HUES64 (cell line): ENCODE data around the gene NXF3. TPM values are rescaled to one million over a fixed set of nuclear protein-coding genes. Genes with fewer than 3 reads are reported as not detected.
"Not testable (repeated sequence)": the region's sequence is repeated elsewhere in the genome, so short reads cannot be mapped to it uniquely, and the experiment has no call there.

Experiments
- H3K27ac ChIP-seq: 2 replicates; pipeline ENCODE4 v1.7.0; 2013; ENCODE audit warnings: low read depth, low read length, inconsistent platforms
- H3K27me3 ChIP-seq: 2 replicates; pipeline ENCODE4 v1.6.1; 2013; ENCODE audit warnings: mild to moderate bottlenecking, low read length; ENCODE audit not compliant: insufficient read depth
- H3K36me3 ChIP-seq: 2 replicates; pipeline ENCODE4 v1.6.1; 2013; ENCODE audit warnings: mild to moderate bottlenecking, low read length; ENCODE audit not compliant: insufficient read depth
- H3K4me1 ChIP-seq: 2 replicates; pipeline ENCODE4 v1.6.1; 2013; ENCODE audit warnings: mild to moderate bottlenecking, low read length, moderate library complexity; ENCODE audit not compliant: insufficient read depth
- H3K4me3 ChIP-seq: 2 replicates; pipeline ENCODE4 v1.5.1; 2013; ENCODE audit warnings: mild to moderate bottlenecking, low read length, moderate library complexity
- H3K9ac ChIP-seq: 2 replicates; pipeline ENCODE4 v1.6.1; 2013; ENCODE audit warnings: mild to moderate bottlenecking, low read depth, low read length
- H3K9me3 ChIP-seq: 2 replicates; pipeline ENCODE4 v1.6.1; 2013; ENCODE audit warnings: low read depth, low read length; ENCODE audit not compliant: insufficient read depth
- WGBS: fragments of 150-250, 120-280 bp; methylation state at CpG from one replicate; pipeline ENCODE4 v1.1.7; 2013; ENCODE audit warnings: missing lambda C conversion rate; 5-methylcytosine and 5-hydroxymethylcytosine counted together
- polyA plus RNA-seq, 2 experiments: library from polyadenylated mRNA; stranded (reverse); fragments of 50-300 nt; gene quantifications; one replicate each; pipeline ENCODE4 v1.2.3, GENCODE V29; 2013

NXF3 gene
- not detected for polyA plus RNA-seq (2013, experiment 1 of 2)
- polyA plus RNA-seq (2013, experiment 2 of 2): not detected

- no peak within 1 kb of the TSS for H3K27ac ChIP-seq
- H3K4me1 ChIP-seq: no peaks in the 10 kb centered on the region
- no peak within 1 kb of the TSS for H3K9ac ChIP-seq
- 93% methylated on average over 3 of the region's 5 CpGs for WGBS
- no peaks in the 10 kb centered on the region for H3K9me3 ChIP-seq
- no peak within 1 kb of the TSS for H3K4me3 ChIP-seq
- no peaks in the 10 kb centered on the region for H3K27me3 ChIP-seq
- no peaks in the 10 kb centered on the region for H3K36me3 ChIP-seq
Observed at GRCh38 chrX:103092942-103093341, at the start of gene NXF3. NXF3 (minus strand) TSS chrX:103093143; CDS start chrX:103093023, 120 bp downstream.

GRCh38 chrX:103136528-103136927 is 43.6 kb upstream of the NXF3 start:
- WGBS: no CpG with 5 or more reads among the region's 2 CpGs

GRCh38 chrX:103124284-103124683 is 31.3 kb upstream of the NXF3 start:
- Histone ChIP-seq H3K4me3 (no peak overlapping the region), H3K9me3 (no peaks in the 10 kb centered on the region), H3K27ac (no peak overlapping the region), H3K36me3 (no peaks in the 10 kb centered on the region), H3K27me3 (no peaks in the 10 kb centered on the region), H3K9ac (no peak overlapping the region), H3K4me1 (no peaks in the 10 kb centered on the region)

More at GRCh38 chrX:103136528-103136927, 43.6 kb upstream of the NXF3 start:
- H3K27ac ChIP-seq, H3K9ac ChIP-seq, H3K36me3 ChIP-seq, H3K4me1 ChIP-seq, H3K9me3 ChIP-seq, H3K27me3 ChIP-seq, H3K4me3 ChIP-seq: not testable (repeated sequence)

- no peaks in the 10 kb centered on the region for H3K4me1 ChIP-seq
- no peaks in the 10 kb centered on the region for H3K27me3 ChIP-seq
- H3K9me3 ChIP-seq: no peaks in the 10 kb centered on the region
- no peak overlapping the region for H3K4me3 ChIP-seq
- no peak overlapping the region for H3K27ac ChIP-seq
- no peaks in the 10 kb centered on the region for H3K36me3 ChIP-seq
- 95% methylated on average over 4 of the region's 5 CpGs for WGBS
- no peak overlapping the region for H3K9ac ChIP-seq
Observed at GRCh38 chrX:103120748-103121147, 27.8 kb upstream of the NXF3 start.

- not testable (repeated sequence) for H3K27ac ChIP-seq, H3K27me3 ChIP-seq, H3K9me3 ChIP-seq, H3K9ac ChIP-seq, H3K4me1 ChIP-seq, H3K36me3 ChIP-seq, H3K4me3 ChIP-seq
- WGBS: 97% methylated on average over 13 of the region's 14 CpGs
Observed at GRCh38 chrX:103116970-103117369, 24.0 kb upstream of the NXF3 start.

GRCh38 chrX:103109497-103109896 is 16.6 kb upstream of the NXF3 start:
- not testable (repeated sequence) for H3K4me3 ChIP-seq, H3K36me3 ChIP-seq, H3K9ac ChIP-seq, H3K4me1 ChIP-seq, H3K27ac ChIP-seq, H3K9me3 ChIP-seq, H3K27me3 ChIP-seq
- WGBS: 97% methylated on average over 4 of the region's 6 CpGs

GRCh38 chrX:103107836-103108235 is 14.9 kb upstream of the NXF3 start:
- no peaks in the 10 kb centered on the region for H3K4me1 ChIP-seq
- no peak overlapping the region for H3K4me3 ChIP-seq
- no peak overlapping the region for H3K9ac ChIP-seq
- H3K9me3 ChIP-seq: no peaks in the 10 kb centered on the region
- no peaks in the 10 kb centered on the region for H3K27me3 ChIP-seq
- H3K36me3 ChIP-seq: no peaks in the 10 kb centered on the region
- 98% methylated on average over 4 of the region's 4 CpGs for WGBS
- H3K27ac ChIP-seq: no peak overlapping the region

- not testable (repeated sequence) for H3K36me3 ChIP-seq, H3K4me1 ChIP-seq, H3K27ac ChIP-seq, H3K9me3 ChIP-seq, H3K27me3 ChIP-seq, H3K4me3 ChIP-seq, H3K9ac ChIP-seq
- 95% methylated on average over 21 of the region's 21 CpGs for WGBS
Observed at GRCh38 chrX:103107227-103107737, 14.3 kb upstream of the NXF3 start.

GRCh38 chrX:103104370-103104769 is 11.4 kb upstream of the NXF3 start:
- H3K9ac ChIP-seq, H3K4me1 ChIP-seq, H3K27me3 ChIP-seq, H3K27ac ChIP-seq, H3K9me3 ChIP-seq, H3K36me3 ChIP-seq, H3K4me3 ChIP-seq: not testable (repeated sequence)
- WGBS: 95% methylated on average over 15 of the region's 26 CpGs

- WGBS: no CpG with 5 or more reads among the region's 2 CpGs
- not testable (repeated sequence) for H3K27ac ChIP-seq, H3K9me3 ChIP-seq, H3K9ac ChIP-seq, H3K4me1 ChIP-seq, H3K36me3 ChIP-seq, H3K27me3 ChIP-seq, H3K4me3 ChIP-seq
Observed at GRCh38 chrX:103103866-103104265, 10.9 kb upstream of the NXF3 start.

- Histone ChIP-seq H3K9ac (no peak overlapping the region), H3K27ac (no peak overlapping the region; the same call in 1 of the 2 replicates), H3K36me3 (no peaks in the 10 kb centered on the region), H3K4me3 (no peak overlapping the region), H3K9me3 (no peaks in the 10 kb centered on the region), H3K4me1 (no peaks in the 10 kb centered on the region), H3K27me3 (no peaks in the 10 kb centered on the region)
- 50% methylated on average over 2 of the region's 3 CpGs for WGBS
Observed at GRCh38 chrX:103101299-103102042, 8.5 kb upstream of the NXF3 start.

GRCh38 chrX:103100484-103100883 is 7.5 kb upstream of the NXF3 start:
- Histone ChIP-seq H3K9me3 (no peaks in the 10 kb centered on the region), H3K27ac (no peak overlapping the region), H3K27me3 (no peaks in the 10 kb centered on the region), H3K4me3 (no peak overlapping the region), H3K36me3 (no peaks in the 10 kb centered on the region), H3K9ac (no peak overlapping the region), H3K4me1 (no peaks in the 10 kb centered on the region)
- WGBS: 100% methylated on average over 2 of the region's 4 CpGs
